Esophagus squamous epithelium (tissue), 4 donors: ENCODE measurements around the gene STAT3.

Experiments used
- CTCF ChIP-seq, 6 experiments: fragments of 450-650 bp in 4 of 6; fragments of 200-600 bp in 2 of 6; sonication (generic) in 2 of 6; IDR thresholded peaks; one replicate each; pipeline ENCODE4 v1.5.1; 2016 to 2019; ENCODE audit warnings: antibody characterized with exemption in 6 of 6, mild to moderate bottlenecking in 4 of 6, moderate library complexity in 4 of 6
- POLR2A ChIP-seq, 4 donors: fragments of 450-650 bp; IDR thresholded peaks; one replicate each; pipeline ENCODE4 v1.6.1; 2017; ENCODE audit warnings: antibody characterized with exemption in 4 of 4, mild to moderate bottlenecking in 4 of 4, moderate library complexity in 3 of 4

GRCh38 chr17:42311240-42312034 is 76.8 kb downstream of the STAT3 start:
- no peak for TF ChIP-seq CTCF (IDR thresholded peaks at IDR 0.05)
- no peak for TF ChIP-seq POLR2A (IDR thresholded peaks at IDR 0.05)
